ENCODE results near the gene KDM1A. TPM values are rescaled to one million over a fixed set of nuclear protein-coding genes. Genes with fewer than 3 reads are reported as not detected.

KDM1A gene
- total RNA-seq, 1 experiment from 2014 or later, result 143 TPM

- DNase-seq (ENCODE audit: low read depth), result no peak
These were observed 91.1 kb downstream of the KDM1A start for GRCh38 chr1:23110391-23110790.

- DNase-seq (ENCODE audit: low read depth), result no peak
These were observed 92.6 kb downstream of the KDM1A start for GRCh38 chr1:23111600-23112535.

- no peak for DNase-seq (ENCODE audit: low read depth)
These were observed 95.3 kb downstream of the KDM1A start for GRCh38 chr1:23114424-23115079.

GRCh38 chr1:23116216-23116836 lies 97.1 kb downstream of the KDM1A start:
- no peak for DNase-seq (ENCODE audit: low read depth)

- peak; percentile 24 for DNase-seq (ENCODE audit: low read depth)
These were observed 97.8 kb downstream of the KDM1A start for GRCh38 chr1:23116921-23117699.

GRCh38 chr1:23118407-23118806 lies 99.1 kb downstream of the KDM1A start:
- DNase-seq (ENCODE audit: low read depth), result no peak

- DNase-seq (ENCODE audit: low read depth), result peak; percentile 59
These were observed 99.9 kb downstream of the KDM1A start for GRCh38 chr1:23118957-23119792.

- no peak for DNase-seq (ENCODE audit: low read depth)
These were observed 101.1 kb downstream of the KDM1A start for GRCh38 chr1:23120383-23120782.

- peak; percentile 81 for DNase-seq (ENCODE audit: low read depth)
These were observed 102.9 kb downstream of the KDM1A start for GRCh38 chr1:23122023-23122748.

- DNase-seq (ENCODE audit: low read depth), result no peak
These were observed 103.5 kb downstream of the KDM1A start for GRCh38 chr1:23122796-23123195.

GRCh38 chr1:23123528-23123927 lies 104.3 kb downstream of the KDM1A start:
- DNase-seq (ENCODE audit: low read depth), result no peak

- DNase-seq (ENCODE audit: low read depth), result no peak
These were observed 105.2 kb downstream of the KDM1A start for GRCh38 chr1:23124259-23125026.

GRCh38 chr1:23125489-23125888 lies 106.2 kb downstream of the KDM1A start:
- no peak for DNase-seq (ENCODE audit: low read depth)

- DNase-seq (ENCODE audit: low read depth), result no peak
These were observed 106.9 kb downstream of the KDM1A start for GRCh38 chr1:23126200-23126599.

- no peak for DNase-seq (ENCODE audit: low read depth)
These were observed 107.5 kb downstream of the KDM1A start for GRCh38 chr1:23126801-23127200.

GRCh38 chr1:23129846-23130245 lies 110.6 kb downstream of the KDM1A start:
- peak; percentile 24 for DNase-seq (ENCODE audit: low read depth)

- no peak for DNase-seq (ENCODE audit: low read depth)
These were observed 112.8 kb downstream of the KDM1A start for GRCh38 chr1:23132033-23132432.

All from M059J (cell line).